Liver (tissue), 9 donors: ENCODE data around the gene CABYR. TPM values are rescaled to one million over a fixed set of nuclear protein-coding genes. Genes with fewer than 3 reads are reported as not detected.

Experiments
- DNase-seq: peaks from one replicate; pipeline ENCODE4 v3.0.0-alpha.2; 2017; ENCODE audit warnings: low spot score
- H3K27ac ChIP-seq, 2 donors: one replicate each; pipeline ENCODE4 v1.7.0; 2013; ENCODE audit warnings: inconsistent platforms in 2 of 2, low read length in 2 of 2, control low read depth in 1 of 2, low read depth in 1 of 2, mild to moderate bottlenecking in 1 of 2
- H3K27me3 ChIP-seq, 4 donors: one replicate each; pipeline versions ENCODE4 v1.6.1 to v1.7.0; 2013; ENCODE audit warnings: low read length in 3 of 4, inconsistent platforms in 1 of 4, mild to moderate bottlenecking in 1 of 4, moderate library complexity in 1 of 4; ENCODE audit not compliant: control insufficient read depth in 4 of 4, insufficient read depth in 4 of 4
- H3K36me3 ChIP-seq, 4 donors: one replicate each; pipeline versions ENCODE4 v1.6.1 to v1.7.0; 2013; ENCODE audit warnings: low read length in 3 of 4, mild to moderate bottlenecking in 3 of 4, low read depth in 1 of 4, moderate library complexity in 1 of 4; ENCODE audit not compliant: control insufficient read depth in 4 of 4, insufficient read depth in 3 of 4
- H3K4me1 ChIP-seq, 4 donors: one replicate each; pipeline versions ENCODE4 v1.6.1 to v1.7.0; 2013; ENCODE audit warnings: low read length in 3 of 4, mild to moderate bottlenecking in 3 of 4, moderate library complexity in 1 of 4; ENCODE audit not compliant: control insufficient read depth in 4 of 4, insufficient read depth in 4 of 4
- H3K4me3 ChIP-seq, 3 donors: one replicate each; pipeline versions ENCODE4 v1.6.1 to v1.7.0; 2013; ENCODE audit warnings: low read length in 3 of 3, control low read depth in 1 of 3, low read depth in 1 of 3, mild to moderate bottlenecking in 1 of 3
- H3K9ac ChIP-seq, 2 donors: one replicate each; pipeline ENCODE4 v1.7.0; 2013; ENCODE audit warnings: low read length in 2 of 2, mild to moderate bottlenecking in 2 of 2, moderate library complexity in 2 of 2, control low read depth in 1 of 2, low read depth in 1 of 2
- H3K9me3 ChIP-seq, 4 donors: one replicate each; pipeline versions ENCODE4 v1.6.1 to v1.7.0; 2013; ENCODE audit warnings: low read length in 3 of 4; ENCODE audit not compliant: control insufficient read depth in 4 of 4
- ATF3 ChIP-seq: IDR thresholded peaks from 2 replicates; pipeline ENCODE4 v1.6.1; 2016; ENCODE audit warnings: antibody characterized with exemption
- CTCF ChIP-seq: fragments of 150-350 bp; IDR thresholded peaks from 2 replicates; pipeline ENCODE4 v1.5.1; 2017; ENCODE audit warnings: improper control_type of control experiment, low read depth, low read length; ENCODE audit not compliant: missing input control
- FOXA1 ChIP-seq: IDR thresholded peaks from 2 replicates; pipeline ENCODE4 v1.6.1; 2016; ENCODE audit warnings: antibody characterized with exemption
- HNF4A ChIP-seq, 2 donors: conservative IDR thresholded peaks; 2 replicates each; pipeline ENCODE4 v1.6.1; 2016; ENCODE audit warnings: antibody characterized with exemption in 2 of 2, mild to moderate bottlenecking in 2 of 2
- JUND ChIP-seq, 2 donors: IDR thresholded peaks; 2 replicates each; pipeline ENCODE4 v1.6.1; 2016; ENCODE audit warnings: antibody characterized with exemption in 2 of 2
- MAX ChIP-seq: IDR thresholded peaks from 2 replicates; pipeline ENCODE4 v1.6.1; 2016; ENCODE audit warnings: antibody characterized with exemption
- NR2F2 ChIP-seq: IDR thresholded peaks from 2 replicates; pipeline ENCODE4 v1.6.1; 2016; ENCODE audit warnings: antibody characterized with exemption
- RAD21 ChIP-seq, 2 donors: IDR thresholded peaks; 2 replicates each; pipeline ENCODE4 v1.6.1; 2016; ENCODE audit warnings: antibody characterized with exemption in 2 of 2, mild to moderate bottlenecking in 2 of 2
- REST ChIP-seq: IDR thresholded peaks from 2 replicates; pipeline ENCODE4 v1.6.1; 2016; ENCODE audit warnings: antibody characterized with exemption, mild to moderate bottlenecking
- RXRA ChIP-seq, 2 donors: IDR thresholded peaks; 2 replicates each; pipeline ENCODE4 v1.6.1; 2017 to 2018; ENCODE audit warnings: antibody characterized with exemption in 2 of 2, mild to moderate bottlenecking in 1 of 2
- SP1 ChIP-seq: IDR thresholded peaks from 2 replicates; pipeline ENCODE4 v1.6.1; 2018; ENCODE audit warnings: antibody characterized with exemption, mild to moderate bottlenecking
- TAF1 ChIP-seq: conservative IDR thresholded peaks from 2 replicates; pipeline ENCODE4 v1.6.1; 2016; ENCODE audit warnings: antibody characterized with exemption, mild to moderate bottlenecking
- YY1 ChIP-seq: IDR thresholded peaks from 2 replicates; pipeline ENCODE4 v1.6.1; 2016; ENCODE audit warnings: antibody characterized with exemption, mild to moderate bottlenecking
- ZBTB33 ChIP-seq: IDR thresholded peaks from 2 replicates; pipeline ENCODE4 v1.6.1; 2016; ENCODE audit warnings: antibody characterized with exemption
- WGBS: extraction: QIAGEN DNeasy Blood & Tissue Kit; methylation state at CpG from one replicate; pipeline ENCODE4 v1.1.7; 2013; 5-methylcytosine and 5-hydroxymethylcytosine counted together
- polyA plus RNA-seq, 2 donors: library from polyadenylated mRNA; stranded (reverse) in 1 of 2; unstranded in 1 of 2; fragments of 200-250 nt in 1 of 2; fragments of >200 nt in 1 of 2; fragmentation: Nextera tagmentation in 1 of 2; extraction: Ambion mirVana in 1 of 2; gene quantifications; one replicate each; pipeline versions ENCODE4 v1.2.1 to v1.2.3, GENCODE V29; 2013 to 2015
- total RNA-seq, 2 donors: library from RNA; depleted of rRNA; stranded (reverse); fragments of >200 nt; gene quantifications; one replicate each; pipeline ENCODE4 v1.2.3, GENCODE V29; 2014
- donor health status: healthy.
- donor health status: healthy.
- donor health status: healthy.
- donor health status: healthy.
- donor health status: healthy.

Gene CABYR
- total and polyA plus RNA-seq, 4 donors: 0.19 to 0.67 (median 0.32) TPM

GRCh38 chr18:24187049-24187448 lies 48.2 kb downstream of the CABYR start:
- H3K9me3 ChIP-seq: no peaks in the 10 kb centered on the region
- DNase-seq: no peak
- no peak overlapping the region for H3K27ac ChIP-seq
- no peaks in the 10 kb centered on the region for H3K27me3 ChIP-seq
- no peak overlapping the region for H3K4me3 ChIP-seq
- H3K4me1 ChIP-seq: peaks cover 0 to 11% (median 6%) of the 10 kb centered on the region in 4 donors
- no peak for TF ChIP-seq MAX
- TF ChIP-seq HNF4A (conservative IDR thresholded peaks at IDR 0.05): no peak
- no peak for TF ChIP-seq RXRA (IDR thresholded peaks at IDR 0.05)
- TF ChIP-seq FOXA1: no peak
- no peak for TF ChIP-seq SP1
- TF ChIP-seq JUND (IDR thresholded peaks at IDR 0.05): no peak
- no peak for TF ChIP-seq RAD21 (IDR thresholded peaks at IDR 0.05)
- no peak for TF ChIP-seq YY1
- TF ChIP-seq NR2F2: no peak
- TF ChIP-seq REST: no peak
- WGBS: 86% methylated on average over 5 of the region's 5 CpGs
- H3K9ac ChIP-seq: no peak overlapping the region
- H3K36me3 ChIP-seq: no peaks in the 10 kb centered on the region

- Histone ChIP-seq H3K4me3 (no peak overlapping the region), H3K27ac (no peak overlapping the region), H3K9me3 (no peaks in the 10 kb centered on the region), H3K9ac (no peak overlapping the region), H3K27me3 (no peaks in the 10 kb centered on the region), H3K36me3 (no peaks in the 10 kb centered on the region), H3K4me1 (peaks cover 0 to 11% (median 6%) of the 10 kb centered on the region in 4 donors)
- no peak for DNase-seq
- TF ChIP-seq FOXA1 (no peak), TAF1 (no peak), SP1 (no peak), ATF3 (no peak), HNF4A (conservative IDR thresholded peaks at IDR 0.05) (no peak), YY1 (no peak), JUND (IDR thresholded peaks at IDR 0.05) (no peak), CTCF (no peak)
- 92% methylated on average over 1 of the region's 1 CpG for WGBS
These were observed 48.8 kb downstream of the CABYR start for GRCh38 chr18:24187689-24188088.

- H3K36me3 ChIP-seq: no peaks in the 10 kb centered on the region
- H3K9ac ChIP-seq: no peak overlapping the region
- H3K4me3 ChIP-seq: no peak overlapping the region
- no peak for TF ChIP-seq CTCF
- no peak for TF ChIP-seq NR2F2
- TF ChIP-seq MAX: no peak
- TF ChIP-seq ZBTB33: no peak
- H3K4me1 ChIP-seq: peaks cover 0 to 11% (median 6%) of the 10 kb centered on the region in 4 donors
- no peak for DNase-seq
- no peaks in the 10 kb centered on the region for H3K9me3 ChIP-seq
- WGBS: 93% methylated on average over 5 of the region's 5 CpGs
- H3K27me3 ChIP-seq: no peaks in the 10 kb centered on the region
- H3K27ac ChIP-seq: no peak overlapping the region
These were observed 49.3 kb downstream of the CABYR start for GRCh38 chr18:24188120-24188519.
